ENCODE results near the gene SLC35D1. TPM values are rescaled to one million over a fixed set of nuclear protein-coding genes. Genes with fewer than 3 reads are reported as not detected.

SLC35D1 gene
- total RNA-seq, 2 experiments from 2014 or later = 10.9 to 11.3 TPM

DNA sequence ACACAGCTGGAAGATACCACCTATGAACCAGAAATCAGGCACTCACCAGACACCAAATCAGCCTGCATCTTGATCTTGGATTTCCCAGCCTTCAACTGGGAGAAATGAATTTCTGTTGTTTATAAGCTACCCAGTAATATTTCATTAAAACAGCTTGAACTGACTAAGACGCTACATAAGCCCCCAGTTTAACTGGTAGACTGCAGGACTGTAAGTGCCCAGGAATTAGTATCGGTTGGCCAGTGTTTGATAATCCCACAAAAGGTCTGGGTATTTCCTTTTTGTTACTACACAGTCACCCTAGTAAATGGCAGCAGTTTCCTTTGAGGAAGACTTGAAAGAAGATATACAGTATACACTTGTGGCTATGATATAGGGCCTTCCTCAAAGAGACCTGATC is 7.3 kb upstream of the SLC35D1 start:
- POLR2A ChIA-PET = no interaction called here
- DNase-seq (no peak), ATAC-seq (ENCODE audit: low read depth) (no peak)
- Mint-ChIP-seq H3K9me3 (peaks cover 4% of the 10 kb centered on the region), H3K27me3 (peaks cover 11% of the 10 kb centered on the region), H3K36me3 (peaks cover 1% of the 10 kb centered on the region), H3K4me1 (no peaks in the 10 kb centered on the region), H3K27ac (no peak overlapping the region), H3K4me3 (no peak overlapping the region)

DNA sequence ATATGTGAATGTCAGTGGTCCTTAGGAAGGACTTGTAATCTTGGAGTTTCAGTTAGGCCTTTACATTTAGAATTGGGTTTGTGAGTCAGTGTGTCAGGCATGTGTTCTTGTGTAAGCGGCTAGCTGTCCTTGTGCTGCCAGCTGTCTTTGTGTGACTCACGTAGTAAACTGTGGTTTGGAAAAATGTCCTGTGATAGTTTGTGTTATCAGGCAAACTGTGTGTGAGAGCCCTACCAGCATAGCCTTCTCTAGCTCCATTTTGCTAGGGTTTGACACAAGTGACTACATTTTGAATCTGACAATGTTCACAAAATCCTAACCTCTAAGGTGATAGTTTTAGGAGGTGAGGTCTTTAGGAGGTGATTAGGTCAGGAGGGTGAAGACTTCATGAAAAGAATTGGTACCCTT is 6.9 kb upstream of the SLC35D1 start:
- Mint-ChIP-seq H3K27ac (no peak overlapping the region), H3K4me3 (no peak overlapping the region), H3K4me1 (no peaks in the 10 kb centered on the region), H3K27me3 (peaks cover 14% of the 10 kb centered on the region), H3K9me3 (peaks cover 4% of the 10 kb centered on the region), H3K36me3 (peaks cover 1% of the 10 kb centered on the region)
- ATAC-seq (ENCODE audit: low read depth) (no peak), DNase-seq (no peak)
- POLR2A ChIA-PET = no interaction called here

DNA sequence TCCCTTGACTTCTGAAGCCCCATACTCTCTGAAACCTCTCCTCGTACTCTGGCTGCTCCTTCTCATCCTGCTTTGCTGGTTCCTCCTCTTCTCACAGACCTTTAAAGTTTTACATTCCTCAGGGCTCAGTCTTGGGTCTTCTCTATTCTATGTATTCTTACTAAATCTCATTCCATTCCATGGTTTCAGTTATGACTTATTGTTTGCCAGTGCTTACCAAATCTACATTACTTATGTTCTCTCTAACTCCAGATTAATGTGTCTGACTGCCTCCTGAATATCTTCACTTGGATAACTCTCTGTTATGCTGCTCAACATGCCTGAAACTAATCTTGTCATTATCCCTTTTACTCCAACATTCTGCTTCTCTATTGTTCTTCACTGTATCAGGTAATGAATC is 5.4 kb upstream of the SLC35D1 start:
- no peak for DNase-seq
- Mint-ChIP-seq H3K9me3 (peaks cover 4% of the 10 kb centered on the region), H3K36me3 (peaks cover 2% of the 10 kb centered on the region), H3K4me3 (no peak overlapping the region), H3K27ac (no peak overlapping the region), H3K4me1 (peaks cover 6% of the 10 kb centered on the region), H3K27me3 (peaks cover 14% of the 10 kb centered on the region)
- ATAC-seq (ENCODE audit: low read depth) = no peak
- POLR2A ChIA-PET = interaction anchor here (0.6 kb wide), 1 partner anchor 37 kb away, joined by 3 read pairs; no protein-coding TSS in a partner anchor

DNA sequence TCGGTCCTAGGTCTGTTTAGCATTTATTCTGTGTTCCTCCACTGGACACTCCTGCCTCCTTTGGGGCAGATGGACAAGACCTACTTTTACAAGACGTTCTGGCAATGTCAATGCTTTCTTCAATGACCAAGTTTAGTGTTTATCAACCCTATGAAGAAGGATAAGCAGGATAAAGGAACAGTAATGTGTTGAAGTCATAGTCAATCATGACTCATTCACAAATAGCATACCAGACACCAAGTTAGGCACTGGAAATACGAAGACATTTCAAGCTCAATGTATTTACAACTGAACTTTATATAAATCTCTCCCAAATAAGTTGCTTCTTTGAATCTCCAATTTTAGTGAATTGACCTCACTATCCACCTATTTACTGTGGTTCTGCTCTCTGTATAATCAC is 4.8 kb upstream of the SLC35D1 start:
- ATAC-seq (ENCODE audit: low read depth) = no peak
- Mint-ChIP-seq H3K9me3 (peaks cover 2% of the 10 kb centered on the region), H3K27ac (no peak overlapping the region), H3K4me3 (no peak overlapping the region), H3K4me1 (peaks cover 7% of the 10 kb centered on the region), H3K27me3 (peaks cover 12% of the 10 kb centered on the region), H3K36me3 (peaks cover 2% of the 10 kb centered on the region)
- POLR2A ChIA-PET = interaction anchor here (0.6 kb wide), 1 partner anchor 36 kb away, joined by 3 read pairs; no protein-coding TSS in a partner anchor
- DNase-seq = no peak

DNA sequence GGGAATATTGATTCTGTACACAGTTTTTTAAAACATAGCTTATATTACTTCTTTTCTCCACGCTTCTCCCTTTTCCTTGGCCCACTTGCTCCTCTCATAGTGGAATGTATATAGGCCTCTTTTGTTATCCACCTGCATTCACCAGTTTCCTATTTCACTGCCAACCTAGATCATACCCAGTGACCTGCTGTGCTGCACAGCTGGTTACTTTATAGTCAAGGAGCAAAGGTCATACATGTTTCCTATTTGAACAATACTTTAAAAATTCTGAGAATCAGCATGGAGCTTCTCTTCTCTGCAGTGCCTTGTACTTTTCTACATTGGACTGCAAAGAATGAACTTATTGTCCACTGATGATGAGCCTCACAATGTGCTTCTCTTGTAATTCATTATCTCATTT is 4.3 kb upstream of the SLC35D1 start:
- no peak overlapping the region for H3K27ac Mint-ChIP-seq
- H3K4me1 Mint-ChIP-seq = peaks cover 7% of the 10 kb centered on the region
- no peak for ATAC-seq (ENCODE audit: low read depth)
- no peak overlapping the region for H3K4me3 Mint-ChIP-seq
- POLR2A ChIA-PET = interaction anchor here (0.6 kb wide), 1 partner anchor 74 kb away, joined by 3 read pairs; no protein-coding TSS in a partner anchor
- H3K27me3 Mint-ChIP-seq = peaks cover 12% of the 10 kb centered on the region
- H3K36me3 Mint-ChIP-seq = peaks cover 2% of the 10 kb centered on the region
- H3K9me3 Mint-ChIP-seq = peaks cover 2% of the 10 kb centered on the region
- DNase-seq = no peak

DNA sequence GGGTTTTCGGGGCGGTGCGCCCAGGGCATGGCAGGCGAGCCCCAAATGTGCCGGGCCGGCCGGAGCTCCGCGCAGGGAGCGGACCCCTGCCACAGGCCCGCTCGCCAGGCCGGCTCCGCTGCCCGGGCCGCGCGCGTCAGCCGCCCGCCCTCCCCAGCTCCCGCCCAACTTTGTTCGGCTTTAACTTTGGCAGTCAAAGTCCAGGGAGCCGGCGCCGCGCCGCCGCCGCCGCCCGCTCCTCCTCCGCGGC is 488 bp downstream of the SLC35D1 start:
- POLR2A ChIA-PET = interaction anchor here (0.7 to 1.5 kb wide), 9 partner anchors 10 to 1634 kb away, joined by 3 to 11 read pairs (median 3); partner anchors contain the start of gene C1orf141
- ATAC-seq (ENCODE audit: low read depth) (peak; percentile 40), DNase-seq (no peak)
- Mint-ChIP-seq H3K9me3 (peaks cover 2% of the 10 kb centered on the region), H3K27ac (peak overlapping the region; percentile 92), H3K27me3 (peaks cover 7% of the 10 kb centered on the region), H3K4me3 (peak overlapping the region; percentile 94), H3K36me3 (peaks cover 13% of the 10 kb centered on the region), H3K4me1 (peaks cover 23% of the 10 kb centered on the region)

DNA sequence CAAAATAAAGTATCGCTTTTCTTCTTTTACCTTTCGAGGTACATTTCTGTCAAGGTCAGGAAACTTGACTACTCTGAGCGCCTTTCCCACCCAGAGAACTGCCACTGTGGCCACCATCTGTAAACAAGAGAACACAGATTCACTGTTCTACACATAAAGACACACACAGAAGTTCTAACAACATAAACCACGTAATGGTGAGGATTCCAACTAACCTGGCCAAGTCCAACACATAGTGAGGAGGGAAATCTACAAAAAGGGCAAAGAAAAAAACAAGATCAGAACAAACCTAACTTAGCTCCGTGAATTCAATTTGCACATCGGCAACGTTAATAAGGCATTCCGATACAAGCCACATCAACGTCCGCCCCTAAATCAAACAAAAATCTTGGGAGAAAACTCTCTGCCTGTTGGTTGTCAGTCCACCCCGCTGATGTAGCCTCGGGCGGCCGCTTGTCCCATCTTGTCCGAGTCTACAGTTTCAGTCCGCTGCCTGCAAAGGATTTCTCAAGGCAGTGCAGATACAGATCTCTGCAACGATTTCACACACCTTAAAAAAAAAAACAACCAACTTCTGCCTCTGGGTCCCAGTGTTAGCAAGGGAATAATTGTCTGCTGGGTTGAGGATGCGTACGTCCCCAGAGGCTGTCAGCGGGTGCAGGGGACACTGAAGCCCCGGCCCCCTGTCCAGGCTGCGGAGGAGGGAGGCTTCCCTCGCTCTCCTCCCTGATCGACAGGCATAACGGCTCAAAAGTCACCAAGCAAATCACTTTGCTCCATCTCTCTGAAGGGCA is 1.0 kb downstream of the SLC35D1 start:
- peak overlapping the region; percentile 86 for H3K27ac Mint-ChIP-seq
- peak overlapping the region; percentile 94 for H3K4me3 Mint-ChIP-seq
- H3K9me3 Mint-ChIP-seq = peaks cover 2% of the 10 kb centered on the region
- peak; percentile 41 for ATAC-seq (ENCODE audit: low read depth)
- H3K36me3 Mint-ChIP-seq = peaks cover 14% of the 10 kb centered on the region
- POLR2A ChIA-PET = interaction anchor here (0.7 to 1.5 kb wide), 7 partner anchors 11 to 159 kb away, joined by 3 to 11 read pairs (median 4); partner anchors contain the start of gene C1orf141
- H3K27me3 Mint-ChIP-seq = peaks cover 2% of the 10 kb centered on the region
- DNase-seq = no peak
- H3K4me1 Mint-ChIP-seq = peaks cover 23% of the 10 kb centered on the region

DNA sequence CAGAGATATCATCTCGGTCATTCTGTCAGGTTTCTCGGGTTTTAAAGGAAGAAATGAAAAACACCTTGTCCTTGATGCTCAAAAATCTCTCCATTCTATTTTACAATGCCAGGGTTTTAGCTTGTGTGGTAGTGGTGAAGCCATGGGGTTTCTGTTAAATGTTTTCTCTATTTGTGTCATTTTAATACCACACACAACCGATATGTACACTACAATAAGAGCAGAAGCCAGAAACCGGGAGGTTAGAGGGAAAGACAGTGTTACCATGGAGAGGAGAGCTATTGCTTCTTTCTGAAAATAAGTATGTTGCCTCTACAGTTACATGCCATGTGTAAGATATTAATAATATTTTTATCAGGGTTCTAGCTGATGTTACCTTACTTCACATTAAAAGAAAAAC is 2.8 kb downstream of the SLC35D1 start:
- peaks cover 23% of the 10 kb centered on the region for H3K4me1 Mint-ChIP-seq
- H3K27me3 Mint-ChIP-seq = peaks cover 2% of the 10 kb centered on the region
- peaks cover 21% of the 10 kb centered on the region for H3K36me3 Mint-ChIP-seq
- peaks cover 2% of the 10 kb centered on the region for H3K9me3 Mint-ChIP-seq
- ATAC-seq (ENCODE audit: low read depth) (no peak), DNase-seq (no peak)
- no peak overlapping the region for H3K27ac Mint-ChIP-seq
- POLR2A ChIA-PET = no interaction called here
- peak overlapping the region; percentile 1 for H3K4me3 Mint-ChIP-seq

DNA sequence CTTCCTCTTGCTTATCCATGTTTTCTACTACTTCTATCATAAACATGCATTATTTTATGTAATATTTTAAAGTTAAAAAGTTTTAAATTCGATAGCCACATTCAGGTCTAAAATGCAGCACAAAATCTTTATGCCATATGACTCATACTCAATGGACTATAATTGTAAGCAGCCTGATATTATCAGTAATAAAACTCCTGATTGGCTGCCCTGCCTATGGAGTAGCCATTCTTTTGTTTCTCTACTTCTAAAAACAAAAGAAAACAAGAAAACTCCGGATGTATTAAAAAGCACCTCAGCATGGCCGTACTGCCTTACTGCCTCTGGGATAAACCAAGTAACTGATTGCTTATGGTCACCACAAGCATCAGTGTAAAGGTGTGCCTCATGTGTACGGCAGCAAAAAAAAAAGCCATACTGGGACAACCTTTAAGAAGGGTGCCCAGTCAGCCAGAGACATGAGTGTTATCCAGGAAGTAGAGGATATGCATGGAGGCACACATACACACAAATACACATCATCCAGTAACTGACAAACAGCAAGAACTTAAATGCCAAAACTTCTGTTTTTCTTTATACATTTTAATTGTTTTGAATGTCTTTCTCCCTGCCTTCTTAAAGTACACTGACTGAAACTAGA is 9.2 kb downstream of the SLC35D1 start:
- H3K27me3 Mint-ChIP-seq = no peaks in the 10 kb centered on the region
- POLR2A ChIA-PET = no interaction called here
- H3K36me3 Mint-ChIP-seq = peaks cover 40% of the 10 kb centered on the region
- ATAC-seq (ENCODE audit: low read depth) (no peak), DNase-seq (no peak)
- no peak overlapping the region for H3K4me3 Mint-ChIP-seq
- H3K4me1 Mint-ChIP-seq = no peaks in the 10 kb centered on the region
- H3K27ac Mint-ChIP-seq = no peak overlapping the region
- no peaks in the 10 kb centered on the region for H3K9me3 Mint-ChIP-seq

DNA sequence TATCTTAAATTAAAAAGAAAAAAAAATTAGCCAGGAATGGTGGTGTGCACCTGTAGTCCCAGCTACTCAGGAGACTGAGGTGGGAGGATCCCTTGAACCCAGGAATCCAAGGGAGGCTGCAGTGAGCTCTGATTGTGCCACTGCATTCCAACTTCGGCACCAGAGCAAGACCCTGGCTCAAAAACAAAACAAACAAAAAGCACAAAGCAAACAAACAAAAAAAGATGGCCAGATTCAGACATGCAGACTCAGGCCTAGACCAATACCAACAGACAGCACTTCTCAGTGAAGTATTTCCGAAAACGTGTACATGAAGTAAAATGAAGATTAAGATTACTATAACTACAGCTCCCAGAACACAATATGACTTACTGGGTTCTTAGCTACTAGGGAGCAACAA is 10.6 kb downstream of the SLC35D1 start:
- no peak overlapping the region for H3K4me3 Mint-ChIP-seq
- no peak for ATAC-seq (ENCODE audit: low read depth)
- H3K4me1 Mint-ChIP-seq = no peaks in the 10 kb centered on the region
- H3K27ac Mint-ChIP-seq = no peak overlapping the region
- no peak for DNase-seq
- H3K9me3 Mint-ChIP-seq = no peaks in the 10 kb centered on the region
- POLR2A ChIA-PET = interaction anchor here (0.6 kb wide), 1 partner anchor 11 kb away, joined by 4 read pairs; no protein-coding TSS in a partner anchor
- peaks cover 49% of the 10 kb centered on the region for H3K36me3 Mint-ChIP-seq
- no peaks in the 10 kb centered on the region for H3K27me3 Mint-ChIP-seq

DNA sequence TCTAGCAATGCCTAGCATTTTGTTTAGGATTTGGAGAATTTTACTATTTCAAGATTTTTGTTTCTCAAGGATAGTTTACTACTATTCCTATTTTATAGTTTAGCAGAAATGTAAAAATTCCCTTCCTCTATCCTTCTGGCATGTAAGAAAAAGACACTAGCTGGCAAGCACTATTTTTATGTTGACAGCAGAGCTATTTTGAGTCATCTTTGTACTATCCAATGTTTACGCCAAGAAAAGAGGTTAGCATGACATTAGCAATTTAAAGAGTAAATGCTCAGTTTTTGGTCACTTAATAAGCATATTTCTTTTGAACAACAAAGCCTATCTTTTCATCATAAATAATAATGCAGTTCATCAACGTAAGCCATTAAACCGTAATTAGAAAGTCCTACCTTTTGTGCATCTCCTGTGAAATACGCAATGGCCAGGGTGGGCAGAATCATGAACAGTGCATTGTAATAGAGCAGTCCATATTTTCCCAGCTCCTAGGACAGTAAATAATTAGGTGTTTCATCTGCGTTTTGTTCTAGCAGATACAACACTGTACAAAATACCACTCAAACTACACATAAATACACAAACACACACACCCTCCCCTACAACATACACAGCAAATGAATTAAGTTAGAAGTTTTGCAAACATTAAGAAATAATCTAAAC is 12.0 kb downstream of the SLC35D1 start:
- Mint-ChIP-seq H3K36me3 (peaks cover 57% of the 10 kb centered on the region), H3K4me3 (no peak overlapping the region), H3K4me1 (peaks cover under 1% of the 10 kb centered on the region), H3K27ac (no peak overlapping the region), H3K27me3 (no peaks in the 10 kb centered on the region), H3K9me3 (peaks cover 2% of the 10 kb centered on the region)
- POLR2A ChIA-PET = no interaction called here
- no peak for ATAC-seq (ENCODE audit: low read depth)
- no peak for DNase-seq

DNA sequence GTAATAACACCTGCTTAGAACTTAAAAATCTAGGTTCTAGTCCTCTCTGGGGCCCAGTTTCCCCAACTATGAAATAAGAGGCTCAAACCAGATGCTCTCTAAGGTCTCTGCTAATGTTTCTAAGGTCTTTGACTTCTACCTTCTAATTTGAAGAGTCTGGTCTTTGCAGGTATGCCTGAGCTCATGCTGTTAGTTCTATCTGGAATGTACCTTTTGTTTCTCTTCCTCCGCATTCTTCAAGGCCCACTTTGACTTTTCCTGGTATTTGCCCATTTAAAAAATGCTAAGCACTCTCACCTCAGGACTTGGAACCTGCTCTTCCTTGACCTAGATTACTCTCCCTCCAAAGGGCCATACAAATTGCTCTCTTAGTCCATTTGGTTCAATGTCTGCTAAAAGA is 13.5 kb downstream of the SLC35D1 start:
- H3K36me3 Mint-ChIP-seq = peaks cover 69% of the 10 kb centered on the region
- H3K4me3 Mint-ChIP-seq = no peak overlapping the region
- H3K9me3 Mint-ChIP-seq = peaks cover 4% of the 10 kb centered on the region
- DNase-seq (no peak), ATAC-seq (ENCODE audit: low read depth) (no peak)
- peaks cover 5% of the 10 kb centered on the region for H3K4me1 Mint-ChIP-seq
- POLR2A ChIA-PET = no interaction called here
- H3K27me3 Mint-ChIP-seq = no peaks in the 10 kb centered on the region
- no peak overlapping the region for H3K27ac Mint-ChIP-seq

DNA sequence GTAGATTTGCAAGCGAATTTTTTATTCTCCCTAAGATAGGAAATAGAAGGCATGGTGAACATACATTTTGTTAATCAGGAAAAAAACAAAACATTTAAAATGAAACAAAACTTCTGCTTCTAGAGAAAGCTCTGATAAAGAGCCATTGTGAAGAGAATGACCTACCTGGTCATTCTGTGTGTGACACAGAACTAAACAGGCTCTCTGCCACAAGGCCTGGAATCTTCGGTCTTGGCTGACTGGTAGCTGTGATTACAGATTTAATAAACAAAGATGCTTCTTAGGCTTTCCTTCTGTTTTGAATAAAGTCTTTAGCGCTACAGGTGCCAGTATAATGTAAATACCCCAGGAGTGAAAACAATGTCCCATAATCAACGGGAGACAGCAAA is 22.1 kb downstream of the SLC35D1 start:
- Mint-ChIP-seq H3K36me3 (peaks cover 48% of the 10 kb centered on the region), H3K27me3 (no peaks in the 10 kb centered on the region), H3K27ac (no peak overlapping the region), H3K4me1 (peaks cover 3% of the 10 kb centered on the region), H3K9me3 (peaks cover 6% of the 10 kb centered on the region), H3K4me3 (no peak overlapping the region)
- POLR2A ChIA-PET = interaction anchor here (1.1 kb wide), 1 partner anchor 22 kb away, joined by 3 read pairs; the partner anchor contains the start of gene SLC35D1
- DNase-seq (no peak), ATAC-seq (ENCODE audit: low read depth) (no peak)

Data from activated naive CD8-positive, alpha-beta T cell treated with anti-CD3 and anti-CD28 coated beads, Interleukin-2, amount 10 ng/mL, durations not matched to agents 7 days and 5 days (primary cell).